Small intestine (tissue), 7 donors: ENCODE measurements around the gene TRAPPC12. TPM values are rescaled to one million over a fixed set of nuclear protein-coding genes. Genes with fewer than 3 reads are reported as not detected.
A peak's percentile ranks its signal among the peaks of the same experiment; 100 is the strongest.

Source experiments
- DNase-seq, 2 donors: peaks; one replicate each; pipeline versions ENCODE4 v3.0.0 to v3.0.0-alpha.2; 2013
- FAIRE-seq: peaks from 2 replicates; lab custom pipeline; 2012; peaks lifted over from hg19 to GRCh38; lab: Jason Lieb, UNC
- H3K27ac ChIP-seq, 3 donors: one replicate each; pipeline ENCODE4 v1.5.1; 2013; ENCODE audit warnings: low read length in 2 of 3, mild to moderate bottlenecking in 2 of 3, control low read depth in 1 of 3, inconsistent platforms in 1 of 3, low read depth in 1 of 3, moderate library complexity in 1 of 3
- H3K27me3 ChIP-seq, 3 donors: one replicate each; pipeline ENCODE4 v1.6.1; 2013; ENCODE audit warnings: low read length in 3 of 3, inconsistent platforms in 1 of 3; ENCODE audit not compliant: control insufficient read depth in 3 of 3, insufficient read depth in 3 of 3
- H3K36me3 ChIP-seq, 3 donors: one replicate each; pipeline ENCODE4 v1.6.1; 2013; ENCODE audit warnings: low read length in 3 of 3, inconsistent platforms in 1 of 3, low read depth in 1 of 3, mild to moderate bottlenecking in 1 of 3, moderate library complexity in 1 of 3; ENCODE audit not compliant: control insufficient read depth in 3 of 3, insufficient read depth in 2 of 3
- H3K4me1 ChIP-seq, 3 donors: one replicate each; pipeline ENCODE4 v1.6.1; 2013; ENCODE audit warnings: low read length in 2 of 3, inconsistent platforms in 1 of 3, low read depth in 1 of 3, mild to moderate bottlenecking in 1 of 3, moderate library complexity in 1 of 3; ENCODE audit not compliant: control insufficient read depth in 3 of 3, insufficient read depth in 2 of 3
- H3K4me3 ChIP-seq, 3 donors: one replicate each; pipeline ENCODE4 v1.5.1; 2013; ENCODE audit warnings: low read length in 3 of 3, control low read depth in 1 of 3, inconsistent platforms in 1 of 3, low read depth in 1 of 3, mild to moderate bottlenecking in 1 of 3, moderate library complexity in 1 of 3
- H3K9me3 ChIP-seq, 2 donors: one replicate each; pipeline ENCODE4 v1.6.1; 2013; ENCODE audit warnings: low read depth in 1 of 2, low read length in 1 of 2; ENCODE audit not compliant: control insufficient read depth in 2 of 2, insufficient read depth in 1 of 2
- WGBS, 3 donors: extraction: QIAGEN DNeasy Blood & Tissue Kit; methylation state at CpG; one replicate each; pipeline ENCODE4 v1.1.7; 2013; 5-methylcytosine and 5-hydroxymethylcytosine counted together
- polyA plus RNA-seq, 4 donors: library from polyadenylated mRNA; stranded (reverse) in 3 of 4; unstranded in 1 of 4; fragments of 200-250 nt in 3 of 4; fragments of 120-200 nt in 1 of 4; gene quantifications; one replicate each; pipeline versions ENCODE4 v1.2.1 to v1.2.3, GENCODE V29; 2013
- donor health status: healthy with polysubstance abuse.
- donor health status: control.
- donor health status: control.
- donor health status: Bipolar disorder and iron deficiency.
- donor health status: healthy.

The TRAPPC12 gene
- polyA plus RNA-seq, 4 donors = 43.9 to 120 (median 87.9) TPM

DNA sequence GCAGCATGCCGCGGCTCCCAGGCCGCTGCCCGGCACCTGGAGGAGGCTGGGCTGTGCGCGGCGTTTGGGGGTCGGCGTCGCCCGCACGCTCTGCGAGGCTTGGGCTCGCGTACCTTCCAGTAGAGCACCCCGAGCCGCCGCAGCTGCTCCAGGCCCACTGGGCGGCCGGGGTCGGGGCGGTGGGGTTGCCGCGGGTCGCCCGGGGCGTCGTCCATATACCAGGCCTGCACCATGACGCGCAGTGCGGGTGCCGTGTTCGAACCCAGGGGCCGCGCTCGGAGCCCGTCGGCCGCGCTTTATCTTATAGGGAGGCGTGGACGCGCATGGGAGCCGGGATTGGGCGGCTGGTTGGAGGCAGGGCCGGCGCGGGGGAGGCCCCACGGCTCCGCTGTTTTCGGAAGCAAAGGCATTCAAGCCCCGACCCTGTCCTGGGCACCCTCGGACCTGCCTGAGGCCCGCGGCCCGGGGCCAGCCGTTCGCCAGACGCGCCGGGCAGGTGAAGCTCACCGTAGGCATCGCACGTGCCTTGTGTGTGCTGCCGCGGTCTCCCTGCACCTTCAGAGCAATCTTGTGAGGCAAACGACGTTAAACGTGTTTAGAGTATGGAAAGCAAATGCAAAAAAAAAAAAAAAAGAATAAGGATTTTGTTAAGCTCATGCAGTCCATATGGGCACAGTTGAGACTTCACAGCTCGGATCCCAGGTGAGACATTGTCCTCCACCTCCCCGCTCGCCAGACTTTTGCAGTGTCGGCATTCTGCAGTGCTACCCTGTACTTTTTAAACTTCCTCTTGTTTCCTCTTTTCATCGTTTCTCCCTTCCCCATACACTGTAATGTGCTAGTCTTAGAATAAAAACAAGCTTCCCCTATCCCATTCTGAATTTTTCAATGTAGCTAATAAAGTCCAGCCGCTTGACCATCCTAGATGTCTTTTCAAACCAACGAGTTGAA lies 140.0 kb downstream of the TRAPPC12 start, which contains the start of gene ADI1:
Gene ADI1, minus strand, starts transcription at position 277 of the 951 bp plus-strand sequence. Its CDS starts 44 bp downstream, at position 233.
- peaks cover 0 to 12% of the 10 kb centered on the region in 2 donors for H3K9me3 ChIP-seq
- peak within 1 kb of the TSS; percentile 90 to 97 (median 91) for H3K27ac ChIP-seq
- FAIRE-seq = no peak
- no peaks in the 10 kb centered on the region for H3K27me3 ChIP-seq
- H3K36me3 ChIP-seq = peaks cover 0 to 7% (median 0%) of the 10 kb centered on the region in 3 donors
- H3K4me1 ChIP-seq = peaks cover 7 to 8% (median 8%) of the 10 kb centered on the region in 3 donors
- DNase-seq = peak; percentile 80 to 91
- peak within 1 kb of the TSS; percentile 72 to 82 (median 79) for H3K4me3 ChIP-seq
- WGBS, 3 donors = 2 to 4% (median 3%) methylated on average over 63 to 76 of the region's 76 CpGs

DNA sequence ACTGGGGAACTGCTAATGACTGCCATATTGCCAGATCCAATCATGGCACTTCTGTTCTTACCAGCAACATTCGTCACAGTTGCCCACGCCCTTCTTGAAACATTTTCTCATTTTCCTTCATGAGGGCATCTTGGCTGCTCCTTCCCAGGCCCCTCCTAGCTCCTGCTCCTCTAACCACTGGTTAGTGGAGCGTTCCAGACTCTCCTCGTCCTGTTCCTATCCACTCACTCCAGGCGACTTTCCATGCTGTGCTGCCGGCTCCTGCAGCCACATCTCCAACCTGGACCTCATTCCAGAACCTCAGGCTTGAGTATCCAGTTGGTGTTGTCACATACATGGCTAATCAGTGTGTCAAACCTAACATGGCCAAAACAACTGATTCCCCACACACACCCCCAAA lies 141.1 kb downstream of the TRAPPC12 start:
- Histone ChIP-seq H3K36me3 (peaks cover 0 to 5% (median 0%) of the 10 kb centered on the region in 3 donors), H3K4me3 (peak overlapping the region in 1 of 3 donors; percentile 82), H3K4me1 (peaks cover 7 to 10% (median 8%) of the 10 kb centered on the region in 3 donors), H3K9me3 (peaks cover 0 to 6% of the 10 kb centered on the region in 2 donors), H3K27ac (no peak overlapping the region), H3K27me3 (no peaks in the 10 kb centered on the region)
- FAIRE-seq = no peak
- WGBS, 3 donors = 94 to 96% (median 95%) methylated on average over 6 of the region's 6 CpGs
- DNase-seq = no peak

DNA sequence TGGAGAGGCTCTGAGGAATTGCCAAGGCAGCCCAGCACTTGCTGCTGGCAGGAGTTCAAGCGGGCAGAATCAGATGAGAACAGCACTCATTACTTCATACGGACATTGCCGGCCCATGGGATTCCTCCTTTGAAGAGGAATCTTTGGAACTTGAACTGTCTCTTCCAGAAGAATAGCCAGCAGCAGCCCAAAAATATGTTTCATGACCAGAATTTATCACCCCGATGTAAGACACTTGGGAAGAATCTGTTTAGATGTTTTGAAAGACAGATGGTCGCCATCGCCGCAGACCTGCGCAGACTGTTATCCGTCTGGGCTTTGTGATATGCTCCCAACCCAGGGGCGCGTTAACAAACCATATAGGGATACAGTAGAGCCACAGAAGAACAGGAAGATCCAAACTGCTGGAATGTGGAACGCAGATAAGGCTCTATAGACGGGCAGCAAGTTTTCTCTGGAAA lies 143.5 kb downstream of the TRAPPC12 start:
- WGBS, 3 donors = 27 to 58% (median 39%) methylated on average over 13 of the region's 13 CpGs
- H3K9me3 ChIP-seq = no peaks in the 10 kb centered on the region
- H3K27ac ChIP-seq = peak overlapping the region; percentile 0 to 74 (median 13)
- H3K4me3 ChIP-seq = no peak overlapping the region
- H3K36me3 ChIP-seq = no peaks in the 10 kb centered on the region
- H3K27me3 ChIP-seq = no peaks in the 10 kb centered on the region
- DNase-seq = peak in 1 of 2 donors; percentile 31
- peaks cover 7 to 10% (median 8%) of the 10 kb centered on the region in 3 donors for H3K4me1 ChIP-seq
- FAIRE-seq = no peak

DNA sequence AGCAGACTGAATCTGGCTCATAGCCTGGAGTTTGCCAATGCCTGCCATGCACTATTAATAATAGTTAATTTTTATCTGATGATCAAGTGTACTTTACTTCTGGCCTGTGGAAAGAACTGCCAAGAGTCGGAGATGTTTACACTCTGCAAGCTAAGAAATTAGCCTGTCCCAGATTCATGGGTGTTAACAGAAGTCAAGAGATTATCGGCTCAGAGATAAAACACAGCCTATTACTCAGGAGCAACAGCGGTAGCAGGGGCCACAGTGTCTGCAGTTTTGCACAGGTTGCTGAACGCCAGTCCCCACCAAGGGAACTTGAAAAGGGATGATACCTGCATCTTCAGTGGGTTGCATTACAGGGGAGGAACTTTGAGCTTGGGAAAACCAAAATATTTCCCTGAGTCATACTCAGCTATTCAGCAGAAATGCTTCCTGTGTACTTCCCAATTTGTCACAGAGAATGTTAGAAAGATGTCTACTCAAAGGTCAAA lies 144.1 kb downstream of the TRAPPC12 start:
- DNase-seq (peak in 1 of 2 donors; percentile 87), FAIRE-seq (no peak)
- Histone ChIP-seq H3K27ac (peak overlapping the region in 2 of 3 donors; percentile 0 to 74), H3K36me3 (no peaks in the 10 kb centered on the region), H3K4me1 (peaks cover 7 to 10% (median 8%) of the 10 kb centered on the region in 3 donors), H3K9me3 (no peaks in the 10 kb centered on the region), H3K27me3 (no peaks in the 10 kb centered on the region), H3K4me3 (no peak overlapping the region)
- 16 to 40% (median 38%) methylated on average over 4 of the region's 4 CpGs for WGBS, 3 donors

DNA sequence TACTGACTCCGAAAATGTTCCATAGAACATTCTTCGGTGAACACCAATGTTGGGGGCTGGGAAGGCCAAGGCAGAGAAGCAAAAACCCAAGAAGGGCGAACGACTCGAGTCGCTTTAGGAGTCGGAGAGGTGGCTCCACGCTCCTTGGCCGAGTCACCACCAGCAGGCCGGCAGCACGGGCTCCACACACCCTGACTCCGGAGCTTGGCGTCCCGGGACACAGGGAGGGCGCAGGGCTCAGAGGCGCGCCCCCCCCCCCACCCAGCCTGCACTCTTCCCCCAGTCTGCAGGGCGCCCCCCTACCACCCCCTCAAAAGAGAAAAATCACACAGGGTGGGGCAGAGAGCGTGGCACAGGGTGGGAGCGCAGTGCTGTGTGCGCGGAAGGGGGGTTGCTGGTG lies 147.4 kb downstream of the TRAPPC12 start:
- Histone ChIP-seq H3K27me3 (no peaks in the 10 kb centered on the region), H3K4me1 (peaks cover 0 to 8% (median 5%) of the 10 kb centered on the region in 3 donors), H3K9me3 (no peaks in the 10 kb centered on the region), H3K36me3 (peaks cover 0 to 3% (median 0%) of the 10 kb centered on the region in 3 donors), H3K27ac (no peak overlapping the region), H3K4me3 (no peak overlapping the region)
- WGBS, 3 donors = 93 to 95% (median 94%) methylated on average over 21 to 22 of the region's 22 CpGs
- DNase-seq = no peak
- FAIRE-seq = no peak

DNA sequence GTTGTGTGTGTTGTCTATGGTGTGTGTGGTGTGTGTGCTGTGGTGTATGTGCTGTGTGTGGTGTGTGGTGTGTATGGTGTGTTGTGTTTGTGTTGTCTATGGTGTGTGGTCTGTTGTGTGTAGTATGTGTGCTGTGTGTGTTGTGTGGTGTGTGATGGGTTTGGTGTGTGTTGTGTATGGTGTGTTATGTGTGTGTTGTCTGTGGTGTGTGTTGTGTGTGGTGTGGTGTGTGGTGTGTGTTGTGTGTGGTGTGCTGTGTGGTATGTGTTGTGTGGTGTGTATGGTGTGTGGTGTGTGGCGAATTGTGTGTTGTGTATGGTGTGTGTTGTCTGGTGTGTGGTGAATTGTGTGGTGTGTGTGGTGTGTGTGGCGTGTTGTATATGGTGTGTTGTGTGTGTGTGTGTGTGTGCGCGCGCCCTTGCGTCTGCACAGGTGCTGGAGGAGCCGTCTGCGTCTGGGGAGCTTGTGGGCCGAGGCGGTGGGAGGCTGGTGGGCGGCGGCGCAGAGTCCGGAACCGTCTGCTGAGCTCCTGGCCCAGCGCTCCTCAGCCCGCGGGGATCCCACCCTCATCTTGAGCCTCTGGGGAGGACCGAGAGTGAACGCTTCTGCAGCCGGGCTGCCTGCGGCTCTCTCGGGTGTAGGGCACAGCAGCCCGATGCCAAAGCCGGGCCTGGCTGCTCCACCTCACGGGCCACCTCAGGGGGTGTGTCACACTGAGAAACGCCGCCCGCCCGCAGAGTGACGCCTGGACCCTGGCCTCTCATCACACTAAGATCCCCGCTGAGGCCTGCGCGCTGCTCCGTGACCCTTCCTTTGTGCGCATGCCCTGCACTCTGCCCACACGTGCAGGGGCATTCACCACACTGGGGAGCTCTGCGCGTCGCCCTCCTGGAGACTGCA lies 148.6 kb downstream of the TRAPPC12 start:
- Histone ChIP-seq H3K27ac (no peak overlapping the region), H3K4me3 (no peak overlapping the region), H3K9me3 (no peaks in the 10 kb centered on the region), H3K4me1 (peaks cover 0 to 5% (median 2%) of the 10 kb centered on the region in 3 donors), H3K36me3 (peaks cover 0 to 15% (median 0%) of the 10 kb centered on the region in 3 donors), H3K27me3 (no peaks in the 10 kb centered on the region)
- WGBS, 3 donors = 84 to 91% (median 90%) methylated on average over 33 to 40 of the region's 40 CpGs
- FAIRE-seq (no peak), DNase-seq (peak in 1 of 2 donors; percentile 35)
